HG02981 (cell line): ENCODE results near the gene INPP4A.

ENCODE experiments used
- ATAC-seq: cut with Tn5 transposase; IDR thresholded peaks from one replicate; pipeline ENCODE4 v1.9.1; 2021; ENCODE audit warnings: mild to moderate bottlenecking, moderate library complexity; ENCODE audit not compliant: unreplicated experiment

INPP4A gene

DNA sequence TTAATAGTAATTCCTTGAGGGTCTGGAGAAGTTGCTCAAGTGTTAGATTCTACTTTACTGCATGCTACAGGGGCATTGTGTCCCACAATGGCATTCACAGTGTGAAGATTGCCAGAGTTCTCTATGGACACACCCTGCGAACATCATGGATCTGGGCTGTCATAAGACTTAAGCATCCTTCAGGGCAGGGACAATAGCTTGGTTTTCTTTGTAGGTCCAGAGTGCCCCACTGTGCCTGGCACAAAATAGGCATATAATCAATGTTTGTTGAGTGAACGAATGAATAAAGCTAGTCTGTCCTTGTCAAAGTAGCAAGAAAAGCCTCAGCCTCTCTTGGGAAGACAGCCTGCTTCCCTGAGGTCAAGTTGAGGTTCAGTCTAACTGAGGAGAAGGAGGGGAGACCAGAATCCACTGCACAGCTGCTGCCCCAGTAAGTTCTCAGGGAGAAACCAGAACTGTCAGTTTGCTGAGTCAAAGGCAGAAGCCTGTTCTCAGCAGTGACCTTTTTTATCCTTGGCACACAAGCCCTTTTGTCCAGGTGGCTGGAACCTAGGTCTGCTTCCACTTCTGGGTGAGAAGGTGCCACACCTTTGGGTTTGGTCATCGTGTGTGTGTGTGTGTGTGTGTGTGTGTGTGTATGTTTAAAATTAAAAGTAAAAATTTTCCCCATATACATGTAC lies 15.0 kb downstream of the INPP4A start:
- peak; percentile 22 for ATAC-seq

- ATAC-seq, result peak; percentile 52
These were observed 16.2 kb downstream of the INPP4A start for GRCh38 chr2:98460573-98461497.

DNA sequence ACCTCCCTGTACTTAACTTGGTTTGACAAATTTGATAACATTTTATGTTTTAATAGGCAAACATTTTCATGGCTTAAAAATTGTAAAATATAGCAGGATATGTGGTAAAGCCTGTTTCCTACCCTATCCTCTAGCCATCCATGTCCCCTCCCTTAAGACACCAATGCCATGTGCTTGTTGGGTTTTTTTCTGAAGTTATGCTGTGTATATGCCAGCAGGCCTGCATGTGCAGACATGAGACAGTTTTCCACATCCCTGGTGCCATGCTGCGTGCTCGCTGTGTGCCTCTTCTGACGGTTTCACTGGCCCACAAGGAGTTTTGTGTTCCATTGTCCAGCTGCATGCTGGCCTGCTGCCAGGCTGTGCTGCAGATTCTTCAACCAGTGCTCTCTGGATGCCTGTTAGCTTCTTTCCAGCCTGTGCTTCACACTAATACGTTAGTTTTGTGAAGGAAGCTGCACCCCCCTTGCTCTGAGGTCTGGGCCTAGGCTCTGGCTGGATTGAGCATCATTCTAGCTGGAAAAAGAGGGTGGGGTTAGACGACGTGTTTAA lies 16.9 kb downstream of the INPP4A start:
- ATAC-seq, result no peak

- ATAC-seq, result no peak
These were observed 18.4 kb downstream of the INPP4A start for GRCh38 chr2:98463081-98463481.

GRCh38 chr2:98463551-98463971 lies 18.9 kb downstream of the INPP4A start:
- no peak for ATAC-seq

GRCh38 chr2:98463988-98464771 lies 19.5 kb downstream of the INPP4A start:
- no peak for ATAC-seq

DNA sequence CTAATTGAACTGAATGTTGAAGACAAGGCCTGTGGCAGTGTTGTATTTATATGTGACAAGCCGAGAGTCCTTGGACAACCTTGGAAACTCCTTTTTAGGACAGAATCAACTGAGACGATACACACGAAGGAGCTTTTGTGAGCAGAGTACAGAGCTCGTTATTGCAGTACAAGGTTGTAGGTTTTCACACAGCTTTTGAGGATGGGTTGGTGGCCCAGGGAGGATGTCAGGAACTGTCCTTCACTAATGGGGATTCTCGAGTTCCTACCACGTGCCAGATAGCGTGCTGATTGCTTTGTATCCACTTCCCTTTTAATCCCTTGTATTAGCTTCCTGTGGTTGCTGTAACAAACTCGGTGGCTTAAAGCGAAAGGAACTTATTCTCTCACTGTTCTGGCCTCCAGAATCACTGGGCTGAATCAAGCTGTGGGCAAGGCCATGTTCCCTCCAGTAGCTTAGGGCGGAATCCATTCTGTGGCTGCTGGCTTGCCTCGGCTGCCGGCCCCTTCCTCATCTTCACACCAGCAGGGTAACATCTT lies 20.2 kb downstream of the INPP4A start:
- peak; percentile 43 for ATAC-seq

DNA sequence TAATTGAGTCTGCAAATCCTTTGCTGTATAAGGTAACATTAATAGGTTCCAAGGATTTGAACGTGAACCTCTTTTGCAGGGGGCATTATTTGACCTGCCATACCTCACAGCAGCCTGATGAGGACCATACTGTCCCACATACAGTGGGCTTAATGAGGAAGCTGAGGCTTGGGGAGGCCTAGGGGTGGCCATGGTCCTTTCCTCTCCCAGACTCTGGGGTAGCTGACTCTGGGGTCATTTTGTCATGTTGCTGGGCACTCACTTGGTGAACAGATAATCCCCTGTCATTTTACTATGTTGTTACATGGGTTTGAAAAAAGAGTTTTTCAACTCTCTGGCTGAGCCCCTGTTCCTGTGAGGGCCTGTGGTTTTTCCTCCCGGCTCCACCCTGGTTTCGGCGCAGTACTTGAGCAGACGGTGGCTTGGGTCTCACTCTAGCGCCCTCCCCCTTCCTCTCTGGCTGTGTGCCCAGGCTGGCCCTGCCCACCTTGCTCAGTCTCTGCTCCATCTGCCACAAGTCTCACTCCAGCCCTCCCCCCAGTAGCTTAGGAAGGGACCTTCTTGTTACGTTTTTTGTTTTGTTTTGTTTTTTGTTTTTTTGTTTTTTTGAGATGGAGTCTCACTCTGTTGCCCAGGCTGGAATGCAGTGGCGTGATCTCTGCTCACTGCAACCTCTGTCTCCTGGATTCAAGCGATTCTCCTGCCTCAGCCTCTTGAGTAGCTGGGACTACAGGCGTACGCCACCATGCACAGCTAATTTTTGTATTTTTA lies 21.0 kb downstream of the INPP4A start:
- ATAC-seq, result no peak

DNA sequence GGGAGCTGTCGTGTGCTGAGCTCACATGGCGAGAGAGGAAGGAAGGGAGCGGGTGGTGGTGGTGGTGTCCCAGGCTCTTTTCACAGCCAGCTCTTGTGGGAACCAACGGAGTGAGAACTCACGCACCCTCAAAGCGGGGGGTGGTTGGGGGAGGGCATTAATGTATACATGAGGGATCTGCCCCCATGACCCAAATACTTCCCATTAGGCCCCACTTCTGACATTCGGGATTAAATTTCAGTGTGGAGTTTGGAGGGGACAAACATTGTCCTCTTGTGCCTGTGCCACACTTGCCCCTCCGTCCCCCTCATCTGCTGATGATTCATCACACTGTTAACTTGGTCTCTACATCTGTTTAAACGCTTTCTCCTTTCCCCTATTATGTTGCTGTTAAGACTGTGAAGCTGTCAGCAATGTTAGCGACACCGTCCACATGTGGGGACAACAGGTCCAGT lies 22.5 kb downstream of the INPP4A start:
- no peak for ATAC-seq

DNA sequence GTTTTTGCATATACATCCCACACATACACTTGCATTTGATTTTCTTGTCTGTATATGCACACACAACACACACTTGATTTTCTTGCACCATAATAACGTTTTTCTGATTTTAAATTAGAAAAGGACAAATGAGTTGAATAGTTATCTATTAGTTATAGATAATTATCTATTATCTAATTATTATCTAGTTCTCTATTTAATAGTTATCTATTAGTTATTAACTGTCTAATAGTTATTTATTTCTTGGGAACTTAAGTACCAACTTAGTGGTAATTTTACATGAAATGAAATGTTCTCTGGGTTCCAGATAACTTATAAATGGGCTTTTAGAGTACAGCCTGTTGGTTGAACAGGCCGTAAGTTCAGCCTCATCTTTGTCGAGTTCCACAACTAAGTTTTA lies 23.0 kb downstream of the INPP4A start:
- no peak for ATAC-seq

- peak; percentile 34 for ATAC-seq
These were observed 24.1 kb downstream of the INPP4A start for GRCh38 chr2:98468621-98469236.

DNA sequence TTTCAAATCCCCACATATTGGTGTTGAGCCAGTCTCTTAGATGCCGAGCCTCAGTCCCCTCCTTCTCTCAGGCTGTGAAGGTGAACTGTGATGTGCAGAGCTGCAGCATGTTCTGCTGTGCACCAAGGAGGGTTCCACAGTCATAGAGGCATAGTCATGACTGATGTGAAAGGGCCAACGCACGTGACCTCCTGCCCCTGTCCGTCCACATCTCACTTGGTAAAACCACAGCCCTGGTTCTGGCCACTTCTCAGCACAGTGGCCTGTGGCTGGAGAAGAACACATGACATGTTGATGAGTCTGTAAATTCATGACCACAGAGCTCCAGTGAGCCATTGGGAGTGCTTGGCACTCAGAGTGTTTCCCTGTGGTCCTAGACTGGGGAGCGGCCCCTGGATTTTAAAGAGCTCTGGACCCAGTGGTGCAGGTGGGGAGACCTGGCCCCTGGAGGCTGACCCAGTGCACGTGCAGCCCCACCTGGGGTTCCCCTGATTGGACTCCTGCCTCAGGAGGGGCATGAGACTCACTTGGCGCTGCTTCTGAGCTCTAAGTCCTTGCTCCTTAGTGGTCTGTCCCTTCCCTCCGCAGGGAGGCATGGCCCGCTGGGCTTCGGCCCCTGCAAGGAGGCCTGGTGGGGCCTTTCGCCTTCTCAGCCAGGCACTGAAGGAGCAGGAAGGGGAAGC lies 25.3 kb downstream of the INPP4A start:
- ATAC-seq, result no peak

GRCh38 chr2:98470851-98471255 lies 26.2 kb downstream of the INPP4A start:
- ATAC-seq, result peak; percentile 34

- ATAC-seq, result no peak
These were observed 26.9 kb downstream of the INPP4A start for GRCh38 chr2:98471402-98472131.

GRCh38 chr2:98472132-98472650 lies 27.5 kb downstream of the INPP4A start:
- no peak for ATAC-seq

DNA sequence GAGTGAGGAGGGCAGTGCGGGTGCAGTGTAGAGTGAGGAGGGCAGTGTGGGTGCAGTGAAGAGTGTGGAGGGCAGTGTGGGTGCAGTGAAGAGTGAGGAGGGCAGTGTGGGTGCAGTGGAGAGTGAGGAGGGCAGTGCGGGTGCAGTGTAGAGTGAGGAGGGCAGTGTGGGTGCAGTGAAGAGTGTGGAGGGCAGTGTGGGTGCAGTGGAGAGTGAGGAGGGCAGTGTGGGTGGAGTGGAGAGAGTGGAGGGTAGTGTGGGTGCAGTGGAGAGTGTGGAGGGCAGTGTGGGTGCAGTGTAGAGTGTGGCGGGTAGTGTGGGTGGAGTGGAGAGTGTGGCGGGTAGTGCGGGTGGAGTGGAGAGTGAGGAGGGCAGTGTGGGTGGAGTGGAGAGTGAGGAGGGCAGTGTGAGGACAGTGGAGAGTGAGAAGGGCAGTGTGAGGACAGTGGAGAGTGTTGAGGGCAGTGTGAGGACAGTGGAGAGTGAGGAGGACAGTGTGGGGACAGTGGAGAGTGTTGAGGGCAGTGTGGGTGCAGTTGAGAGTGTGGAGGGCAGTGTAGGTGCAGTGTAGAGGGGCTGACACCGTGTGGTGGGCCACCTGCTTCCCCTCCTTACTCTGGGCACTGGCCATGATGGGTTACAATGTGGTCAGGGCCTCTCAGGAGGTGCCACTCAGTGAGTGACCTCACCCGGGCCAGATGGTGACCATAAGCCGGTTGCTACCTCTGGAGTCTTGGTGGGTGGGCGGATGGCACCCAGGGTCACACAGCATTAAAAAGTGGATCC lies 28.5 kb downstream of the INPP4A start:
- no peak for ATAC-seq
